ENCODE measurements around the gene SLC28A2. TPM values are rescaled to one million over a fixed set of nuclear protein-coding genes. Genes with fewer than 3 reads are reported as not detected.

Gene SLC28A2
- polyA plus RNA-seq, 5 donors, result 0.25 to 0.84 (median 0.36) TPM

DNA sequence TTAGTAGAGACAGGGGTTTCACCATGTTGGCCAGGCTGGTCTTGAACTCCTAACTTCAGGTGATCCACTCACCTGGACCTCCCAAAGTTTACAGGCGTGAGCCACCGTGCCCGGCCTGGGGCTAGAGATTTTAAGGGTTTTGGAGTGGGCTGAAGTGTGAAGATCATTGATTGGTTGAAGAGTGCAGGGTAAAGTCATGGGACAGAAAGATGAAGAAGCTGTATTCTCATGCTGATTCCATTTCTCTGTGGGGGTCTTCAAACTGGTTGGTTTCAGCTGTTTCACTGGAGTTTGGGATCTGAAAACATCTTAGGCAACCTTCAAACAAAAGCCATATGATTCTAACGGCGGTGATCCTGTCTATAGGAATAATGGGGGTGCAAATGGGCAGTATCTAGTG, 74.2 kb downstream of the SLC28A2 start:
- DNase-seq, result no peak

DNA sequence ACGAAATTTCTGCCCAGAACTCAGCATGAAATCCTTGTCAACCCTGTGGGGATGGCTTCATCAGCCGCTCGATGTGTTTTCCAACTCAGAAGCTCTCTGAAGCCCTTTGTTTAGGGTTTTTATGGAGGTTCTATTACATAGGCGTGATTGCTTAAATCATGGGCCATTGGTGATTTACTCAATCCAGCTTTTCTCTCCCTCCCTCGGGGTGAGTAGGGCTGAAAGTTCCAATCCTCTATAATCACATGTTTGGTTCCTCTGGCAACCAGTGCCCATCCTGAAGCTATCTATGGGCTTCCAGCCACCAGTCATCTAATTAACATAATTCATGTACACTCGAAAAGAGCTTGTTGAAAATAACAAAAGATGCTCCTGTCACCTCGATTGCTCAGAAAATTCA, 74.7 kb downstream of the SLC28A2 start:
- no peak for DNase-seq

Other genes starting within 250 kb of the SLC28A2 start
- 10 to 100 TPM; 26.7 to 31.4 (median 28.8) TPM for gene SORD, start 229.0 kb upstream of the SLC28A2 start, polyA plus RNA-seq (ENCODE audit: insufficient read depth in 1 of 5, insufficient read length in 5 of 5, low replicate concordance in 1 of 5)
- under 1 TPM; 0.25 to 0.66 (median 0.28) TPM for gene DUOX2, start 138.1 kb upstream of the SLC28A2 start, polyA plus RNA-seq (ENCODE audit: insufficient read depth in 1 of 5, insufficient read length in 5 of 5, low replicate concordance in 1 of 5)
- under 1 TPM in 3 of 5 donors, not detected in 2; 0.10 to 0.21 (median 0.14) TPM for gene DUOXA2, start 137.9 kb upstream of the SLC28A2 start, polyA plus RNA-seq (ENCODE audit: insufficient read depth in 1 of 5, insufficient read length in 5 of 5, low replicate concordance in 1 of 5)
- 1 to 10 TPM in 3 of 5 donors, under 1 TPM in 2; 0.65 to 1.7 (median 1.4) TPM for gene DUOXA1, start 122.4 kb upstream of the SLC28A2 start, polyA plus RNA-seq (ENCODE audit: insufficient read depth in 1 of 5, insufficient read length in 5 of 5, low replicate concordance in 1 of 5)
- 1 to 10 TPM; 5.2 to 7.8 (median 6.6) TPM for gene DUOX1, start 122.2 kb upstream of the SLC28A2 start, polyA plus RNA-seq (ENCODE audit: insufficient read depth in 1 of 5, insufficient read length in 5 of 5, low replicate concordance in 1 of 5)
- 10 to 100 TPM; 29.6 to 40.9 (median 35.3) TPM for gene SHF, start 64.3 kb upstream of the SLC28A2 start, polyA plus RNA-seq (ENCODE audit: insufficient read depth in 1 of 5, insufficient read length in 5 of 5, low replicate concordance in 1 of 5)
- 10 to 100 TPM; 19.8 to 27.5 (median 20.5) TPM for gene GATM, start 126.3 kb downstream of the SLC28A2 start, polyA plus RNA-seq (ENCODE audit: insufficient read depth in 1 of 5, insufficient read length in 5 of 5, low replicate concordance in 1 of 5)

Measured in right lung (tissue), 5 donors.